Measurements from ENCODE around the gene SLC25A43.

Gene SLC25A43

DNA sequence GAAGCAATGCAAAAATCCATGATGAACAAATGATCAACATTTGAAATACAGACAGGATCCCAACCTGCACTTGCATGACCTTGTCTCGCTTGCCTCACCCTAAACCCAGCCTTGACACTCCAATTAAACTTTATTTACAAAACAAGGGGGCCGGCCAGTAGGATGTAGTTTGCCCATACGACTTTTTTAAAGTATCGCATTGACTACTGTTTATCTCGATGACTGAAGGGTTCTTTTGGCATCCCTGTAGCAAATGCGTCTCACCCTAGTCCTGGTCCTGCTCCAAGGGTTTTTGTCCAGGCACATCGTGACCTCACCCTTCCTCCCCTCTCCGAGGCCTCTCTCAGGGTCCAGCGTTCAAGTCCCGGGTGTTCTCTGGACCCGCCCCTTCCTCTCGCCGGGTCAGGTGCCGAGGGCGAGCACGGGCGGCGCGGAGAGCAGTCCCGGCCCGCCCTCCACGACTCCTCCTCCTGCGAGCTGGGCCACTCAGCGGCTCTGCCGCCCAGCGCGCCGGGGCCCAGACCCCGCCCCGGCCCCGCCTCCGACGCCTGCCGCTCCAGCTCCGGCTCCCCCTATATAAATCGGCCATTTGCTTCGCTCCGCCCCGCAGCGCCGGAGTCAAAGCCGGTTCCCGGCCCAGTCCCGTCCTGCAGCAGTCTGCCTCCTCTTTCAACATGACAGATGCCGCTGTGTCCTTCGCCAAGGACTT is 68.9 kb downstream of the SLC25A43 start, which contains the start of gene SLC25A5:
SLC25A5 (plus strand) TSS at position 603 of the 709 bp plus-strand sequence; CDS start at position 675, 72 bp downstream.
- 0 out of 2 replicates have a peak, but pooled peaks cover 3% of the 10 kb centered on the region for H3K4me1 ChIP-seq (ENCODE audit: low read length)
- H3K4me2 ChIP-seq (ENCODE audit: low read depth, low read length): peak within 1 kb of the TSS; percentile 51
- H3K9ac ChIP-seq (ENCODE audit: low read length): peak within 1 kb of the TSS; percentile 96
- no peak for TF ChIP-seq EZH2phosphoT487 (IDR thresholded peaks at IDR 0.05; ENCODE audit: low read length)
- TF ChIP-seq, protein P1, sequence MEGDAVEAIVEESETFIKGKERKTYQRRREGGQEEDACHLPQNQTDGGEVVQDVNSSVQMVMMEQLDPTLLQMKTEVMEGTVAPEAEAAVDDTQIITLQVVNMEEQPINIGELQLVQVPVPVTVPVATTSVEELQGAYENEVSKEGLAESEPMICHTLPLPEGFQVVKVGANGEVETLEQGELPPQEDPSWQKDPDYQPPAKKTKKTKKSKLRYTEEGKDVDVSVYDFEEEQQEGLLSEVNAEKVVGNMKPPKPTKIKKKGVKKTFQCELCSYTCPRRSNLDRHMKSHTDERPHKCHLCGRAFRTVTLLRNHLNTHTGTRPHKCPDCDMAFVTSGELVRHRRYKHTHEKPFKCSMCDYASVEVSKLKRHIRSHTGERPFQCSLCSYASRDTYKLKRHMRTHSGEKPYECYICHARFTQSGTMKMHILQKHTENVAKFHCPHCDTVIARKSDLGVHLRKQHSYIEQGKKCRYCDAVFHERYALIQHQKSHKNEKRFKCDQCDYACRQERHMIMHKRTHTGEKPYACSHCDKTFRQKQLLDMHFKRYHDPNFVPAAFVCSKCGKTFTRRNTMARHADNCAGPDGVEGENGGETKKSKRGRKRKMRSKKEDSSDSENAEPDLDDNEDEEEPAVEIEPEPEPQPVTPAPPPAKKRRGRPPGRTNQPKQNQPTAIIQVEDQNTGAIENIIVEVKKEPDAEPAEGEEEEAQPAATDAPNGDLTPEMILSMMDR (IDR thresholded peaks at IDR 0.05; ENCODE audit: low read length): no peak
- TF ChIP-seq EZH2 (optimal IDR thresholded peaks at IDR 0.05; ENCODE audit: low read depth, low read length): no peak
- peak within 1 kb of the TSS; percentile 88 for H3K4me3 ChIP-seq (ENCODE audit: low read length)
- H3K9me3 ChIP-seq (replicated peaks; ENCODE audit: insufficient read depth, low read length): no peaks in the 10 kb centered on the region
- no peaks in the 10 kb centered on the region for H3K9me2 ChIP-seq (replicated peaks; ENCODE audit: insufficient read depth, low read length)
- peaks cover 13% of the 10 kb centered on the region for H3K79me2 ChIP-seq (ENCODE audit: low read length)
- peaks cover 4% of the 10 kb centered on the region; the same call in 1 of the 2 replicates for H3F3A ChIP-seq (ENCODE audit: insufficient read depth, low read length)
- DNase-seq: peak; percentile 88
- H3K27ac ChIP-seq (ENCODE audit: low read length): peak within 1 kb of the TSS; percentile 90
- H4K20me1 ChIP-seq (ENCODE audit: insufficient read depth, low read length): no peaks in the 10 kb centered on the region; the same call in 1 of the 2 replicates
- H3K27me3 ChIP-seq (replicated peaks; ENCODE audit: insufficient read depth, low read length): no peaks in the 10 kb centered on the region
- H2AFZ ChIP-seq (ENCODE audit: low read length): peak within 1 kb of the TSS; percentile 61; the same call in 1 of the 2 replicates
- 0 out of 2 replicates have a peak, but pooled peaks cover 5% of the 10 kb centered on the region for H3K36me3 ChIP-seq (replicated peaks; ENCODE audit: insufficient read depth, low read length)

DNA sequence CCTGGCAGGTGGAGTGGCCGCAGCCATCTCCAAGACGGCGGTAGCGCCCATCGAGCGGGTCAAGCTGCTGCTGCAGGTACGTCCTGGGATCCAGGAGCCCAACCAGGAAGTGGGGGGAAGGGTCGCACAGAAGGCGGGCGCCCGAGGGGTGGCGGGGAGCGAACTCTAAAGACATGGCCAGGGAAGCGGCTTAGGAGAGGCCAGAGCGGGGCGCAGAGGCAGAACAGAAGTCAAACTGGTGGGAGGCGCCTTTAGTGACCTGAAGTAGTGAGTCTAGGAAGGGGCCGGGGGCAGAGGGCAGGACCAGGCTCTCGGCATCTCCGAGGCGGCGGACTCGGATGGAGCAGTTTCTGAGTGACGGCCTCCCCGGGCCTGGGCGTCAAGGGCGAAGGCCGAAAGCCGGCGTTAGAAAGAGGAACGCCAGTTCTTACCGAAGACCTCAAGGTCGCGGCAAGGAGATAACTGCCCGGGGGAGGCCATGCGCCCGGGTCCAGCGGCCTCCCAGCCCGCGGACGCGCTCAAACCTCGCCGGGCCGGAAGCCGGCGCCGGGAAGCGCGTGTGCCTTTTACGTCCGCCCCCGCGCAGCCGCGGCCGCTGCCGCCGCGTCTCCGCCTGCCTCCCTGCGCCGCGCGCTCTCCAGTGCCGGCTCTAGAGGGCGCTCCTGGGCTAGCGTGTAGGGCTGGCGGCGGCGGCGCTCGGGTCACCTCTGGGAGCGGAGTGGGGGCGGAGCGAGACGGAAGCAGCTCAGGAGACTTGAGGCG is 69.6 kb downstream of the SLC25A43 start:
- Histone ChIP-seq H3K9me3 (replicated peaks; ENCODE audit: insufficient read depth, low read length) (no peaks in the 10 kb centered on the region), H3K27ac (ENCODE audit: low read length) (peak overlapping the region; percentile 90), H3F3A (ENCODE audit: insufficient read depth, low read length) (peaks cover 4% of the 10 kb centered on the region; the same call in 1 of the 2 replicates), H4K20me1 (ENCODE audit: insufficient read depth, low read length) (no peaks in the 10 kb centered on the region; the same call in 1 of the 2 replicates), H3K4me2 (ENCODE audit: low read depth, low read length) (peak overlapping the region; percentile 41), H3K27me3 (replicated peaks; ENCODE audit: insufficient read depth, low read length) (no peaks in the 10 kb centered on the region), H3K9me2 (replicated peaks; ENCODE audit: insufficient read depth, low read length) (no peaks in the 10 kb centered on the region), H3K9ac (ENCODE audit: low read length) (peak overlapping the region; percentile 96), H3K4me1 (ENCODE audit: low read length) (0 out of 2 replicates have a peak, but pooled peaks cover 3% of the 10 kb centered on the region), H2AFZ (ENCODE audit: low read length) (no peak overlapping the region), H3K79me2 (ENCODE audit: low read length) (peaks cover 13% of the 10 kb centered on the region), H3K4me3 (ENCODE audit: low read length) (peak overlapping the region; percentile 88), H3K36me3 (replicated peaks; ENCODE audit: insufficient read depth, low read length) (0 out of 2 replicates have a peak, but pooled peaks cover 5% of the 10 kb centered on the region)
- peak; percentile 84 for DNase-seq
- TF ChIP-seq, protein P1 (IDR thresholded peaks at IDR 0.05; ENCODE audit: low read length): peak; percentile 59
- TF ChIP-seq EZH2 (optimal IDR thresholded peaks at IDR 0.05; ENCODE audit: low read depth, low read length): no peak

DNA sequence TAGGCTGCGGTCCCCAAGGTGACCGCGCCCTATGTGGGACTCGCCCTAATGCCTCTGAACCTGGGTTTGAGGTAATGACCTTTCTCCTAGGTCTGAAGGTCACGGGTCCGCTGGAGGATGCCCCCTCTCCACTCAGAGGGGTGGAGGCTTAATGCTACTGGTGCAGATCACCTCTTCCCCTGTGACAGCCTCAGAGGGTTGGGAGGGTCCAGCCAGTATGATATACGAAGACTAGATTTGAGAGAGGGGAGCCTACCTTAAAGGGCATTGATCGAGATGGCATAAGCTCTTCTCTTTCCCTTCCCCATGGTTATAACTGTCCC is 70.1 kb downstream of the SLC25A43 start:
- Histone ChIP-seq H4K20me1 (ENCODE audit: insufficient read depth, low read length) (no peaks in the 10 kb centered on the region; the same call in 1 of the 2 replicates), H3K27me3 (replicated peaks; ENCODE audit: insufficient read depth, low read length) (no peaks in the 10 kb centered on the region), H2AFZ (ENCODE audit: low read length) (no peak overlapping the region), H3K36me3 (replicated peaks; ENCODE audit: insufficient read depth, low read length) (0 out of 2 replicates have a peak, but pooled peaks cover 5% of the 10 kb centered on the region), H3K9me3 (replicated peaks; ENCODE audit: insufficient read depth, low read length) (no peaks in the 10 kb centered on the region), H3K4me3 (ENCODE audit: low read length) (peak overlapping the region; percentile 82), H3K9me2 (replicated peaks; ENCODE audit: insufficient read depth, low read length) (no peaks in the 10 kb centered on the region), H3F3A (ENCODE audit: insufficient read depth, low read length) (peaks cover 4% of the 10 kb centered on the region; the same call in 1 of the 2 replicates), H3K4me1 (ENCODE audit: low read length) (0 out of 2 replicates have a peak, but pooled peaks cover 3% of the 10 kb centered on the region), H3K4me2 (ENCODE audit: low read depth, low read length) (peak overlapping the region; percentile 31), H3K9ac (ENCODE audit: low read length) (peak overlapping the region; percentile 62; the same call in 1 of the 2 replicates), H3K27ac (ENCODE audit: low read length) (peak overlapping the region; percentile 38; the same call in 1 of the 2 replicates), H3K79me2 (ENCODE audit: low read length) (peaks cover 13% of the 10 kb centered on the region)
- DNase-seq: no peak
- TF ChIP-seq, protein P1 (IDR thresholded peaks at IDR 0.05; ENCODE audit: low read length): no peak
- TF ChIP-seq EZH2 (optimal IDR thresholded peaks at IDR 0.05; ENCODE audit: low read depth, low read length): no peak
- TF ChIP-seq EZH2phosphoT487 (IDR thresholded peaks at IDR 0.05; ENCODE audit: low read length): no peak

Data from MM.1S (cell line).